HCT116 (cell line): ENCODE measurements around the gene OSBP2. TPM values are rescaled to one million over a fixed set of nuclear protein-coding genes. Genes with fewer than 3 reads are reported as not detected.

ENCODE experiments used
- ATAC-seq: fragments of 200-7000 bp; cut with Tn5 transposase; 2 replicates; pipeline ENCODE4 v1.9.1; 2020; ENCODE audit warnings: mild to moderate bottlenecking, moderate library complexity
- BruUV-seq: library from RNA; stranded (reverse); fragments of 400-500 nt; replicated peaks from 2 replicates; lab custom pipeline; 2021; lab: Mats Ljungman, UMichigan
- CTCF ChIA-PET: fragments of 300-600 bp; sonication (Branson Sonifier 250); formaldehyde crosslinking; loops from one replicate; lab custom pipeline; 2021; ENCODE audit warnings: antibody characterized with exemption; lab: Charles Lee
- POLR2A ChIA-PET: fragments of 300-600, 350-600 bp; sonication (Branson Sonifier 250); formaldehyde crosslinking; loops from one replicate; lab custom pipeline; 2021; ENCODE audit warnings: antibody characterized with exemption; lab: Charles Lee
- RAD21 ChIA-PET, 2 experiments: fragments of 300-600 bp; sonication (Branson Sonifier 250); formaldehyde crosslinking; loops; one replicate each; lab custom pipeline; 2023; ENCODE audit warnings: low total read pairs in 2 of 2; ENCODE audit not compliant: uncharacterized antibody in 2 of 2, unreplicated experiment in 2 of 2, low non-redundant PET in 1 of 2; lab: Charles Lee
- DNase-seq: peaks from one replicate; pipeline ENCODE4 v3.0.0-alpha.2; 2010; ENCODE audit warnings: low read depth, low spot score
- H2AFZ ChIP-seq: fragments of 200-600 bp; shearing (Covaris generic), sonication (generic); 2 replicates; pipeline ENCODE4 v1.6.1; 2017; ENCODE audit warnings: low read depth, mixed run types, mixed read lengths, antibody characterized with exemption, low read length; ENCODE audit not compliant: poor library complexity, severe bottlenecking
- H3K27ac ChIP-seq: 2 replicates; pipeline ENCODE4 v1.5.1; 2012; ENCODE audit warnings: low read depth, low read length
- H3K27me3 ChIP-seq: fragments of 200-600 bp; sonication (generic); 2 replicates; pipeline ENCODE4 v1.6.1; 2016; ENCODE audit warnings: mixed run types, low read length, mixed read lengths; ENCODE audit not compliant: insufficient read depth
- H3K36me3 ChIP-seq, 2 experiments: fragments of 200-500 bp in 1 of 2; fragments of 200-600 bp in 1 of 2; sonication (Bioruptor generic) in 1 of 2; sonication (generic) in 1 of 2; 2 replicates each; pipeline versions ENCODE4 v1.5.1 to v1.6.1; 2014 to 2016; ENCODE audit warnings: low read length in 2 of 2, inconsistent platforms in 1 of 2, mixed read lengths in 1 of 2, mixed run types in 1 of 2; ENCODE audit not compliant: insufficient read depth in 2 of 2, control insufficient read depth in 1 of 2
- H3K4me1 ChIP-seq, 2 experiments: fragments of 200-600 bp in 1 of 2; sonication (generic) in 1 of 2; 2 replicates each; pipeline versions ENCODE4 v1.5.1 to v1.6.1; 2012 to 2017; ENCODE audit warnings: low read length in 2 of 2, inconsistent platforms in 1 of 2, mild to moderate bottlenecking in 1 of 2, mixed read lengths in 1 of 2, mixed run types in 1 of 2, moderate library complexity in 1 of 2; ENCODE audit not compliant: insufficient read depth in 2 of 2, control insufficient read depth in 1 of 2
- H3K4me2 ChIP-seq: fragments of 200-600 bp; sonication (generic); 2 replicates; pipeline ENCODE4 v1.6.1; 2017; ENCODE audit warnings: mixed run types, low read length, mixed read lengths
- H3K4me3 ChIP-seq, 2 experiments: fragments of 200-600 bp in 1 of 2; sonication (generic) in 1 of 2; replicated peaks in 1 of 2; 2 replicates each; pipeline ENCODE4 v1.5.1; 2011 to 2016; ENCODE audit warnings: low read length in 2 of 2, control low read depth in 1 of 2, low read depth in 1 of 2, mild to moderate bottlenecking in 1 of 2, mixed read lengths in 1 of 2, mixed run types in 1 of 2
- H3K79me2 ChIP-seq: fragments of 200-600 bp; sonication (generic); 2 replicates; pipeline ENCODE4 v1.6.1; 2017; ENCODE audit warnings: mild to moderate bottlenecking, mixed run types, low read length, moderate library complexity, mixed read lengths; ENCODE audit not compliant: insufficient read depth
- H3K9ac ChIP-seq: fragments of 200-600 bp; sonication (generic); 2 replicates; pipeline ENCODE4 v1.6.1; 2016; ENCODE audit warnings: low read length, mixed read lengths
- H3K9me2 ChIP-seq: fragments of 200-600 bp; sonication (generic), shearing (Covaris generic); 2 replicates; pipeline ENCODE4 v1.6.1; 2017; ENCODE audit warnings: mixed run types, mild to moderate bottlenecking, moderate library complexity; ENCODE audit not compliant: insufficient read depth
- H3K9me3 ChIP-seq, 2 experiments: fragments of 200-500 bp in 1 of 2; fragments of 200-600 bp in 1 of 2; sonication (Bioruptor generic) in 1 of 2; sonication (generic) in 1 of 2; 2 replicates each; pipeline ENCODE4 v1.6.1; 2014 to 2017; ENCODE audit warnings: low read length in 2 of 2, mixed read lengths in 2 of 2, inconsistent platforms in 1 of 2, low read depth in 1 of 2, mild to moderate bottlenecking in 1 of 2, mixed run types in 1 of 2, moderate library complexity in 1 of 2; ENCODE audit not compliant: control insufficient read depth in 1 of 2, insufficient read depth in 1 of 2
- H4K20me1 ChIP-seq: fragments of 200-600 bp; sonication (generic), shearing (Covaris generic); 2 replicates; pipeline ENCODE4 v1.6.1; 2017; ENCODE audit warnings: mixed run types, mild to moderate bottlenecking, moderate library complexity; ENCODE audit not compliant: insufficient read depth
- CEBPB ChIP-seq: IDR thresholded peaks from 2 replicates; pipeline ENCODE4 v1.6.1; 2012; ENCODE audit warnings: low read depth
- EGR1 ChIP-seq: IDR thresholded peaks from 2 replicates; pipeline ENCODE4 v1.6.1; 2012; ENCODE audit warnings: low read depth
- ELF1 ChIP-seq: IDR thresholded peaks from 2 replicates; pipeline ENCODE4 v1.6.1; 2012; ENCODE audit warnings: low read depth, borderline replicate concordance
- EZH2 ChIP-seq: fragments of 200-600 bp; sonication (generic); IDR thresholded peaks from 2 replicates; pipeline ENCODE4 v1.6.1; 2017; ENCODE audit warnings: antibody characterized with exemption, mixed run types
- FOSL1 ChIP-seq: IDR thresholded peaks from 2 replicates; pipeline ENCODE4 v1.6.1; 2012; ENCODE audit warnings: low read depth
- JUND ChIP-seq: IDR thresholded peaks from 2 replicates; pipeline ENCODE4 v1.6.1; 2012
- POLR2AphosphoS5 ChIP-seq: IDR thresholded peaks from 2 replicates; pipeline ENCODE4 v1.6.1; 2011; ENCODE audit warnings: mild to moderate bottlenecking, low read depth, low read length, moderate library complexity
- SP1 ChIP-seq: IDR thresholded peaks from 2 replicates; pipeline ENCODE4 v1.6.1; 2012; ENCODE audit warnings: low read depth
- TCF7L2 ChIP-seq: IDR thresholded peaks from 2 replicates; pipeline ENCODE4 v1.7.0; 2011; ENCODE audit warnings: borderline replicate concordance, inconsistent platforms; ENCODE audit not compliant: insufficient read depth, insufficient read length; ENCODE audit errors: extremely low read depth
- YY1 ChIP-seq: IDR thresholded peaks from 2 replicates; pipeline ENCODE4 v1.6.1; 2011; ENCODE audit warnings: low read length, low read depth, moderate library complexity, mild to moderate bottlenecking; ENCODE audit not compliant: insufficient replicate concordance; ENCODE audit errors: extremely low read depth
- intact Hi-C: fragments of 100-400 bp; cut with micrococcal nuclease; formaldehyde crosslinking; loops from 2 replicates; pipeline ENCODE4 v1.10.0; 2022
- total RNA-seq: library from RNA; stranded (reverse); gene quantifications from one replicate; pipeline ENCODE4 v1.2.1, GENCODE V29; 2021; ENCODE audit not compliant: unreplicated experiment
- TF ChIP-seq, protein P1 (sequence below): IDR thresholded peaks from 2 replicates; pipeline ENCODE4 v1.6.1; 2012; ENCODE audit warnings: low read depth
- TF ChIP-seq, protein P2 (sequence below), 3 experiments: fragments of 200-600 bp in 1 of 3; sonication (generic) in 1 of 3; IDR thresholded peaks in 2 of 3; conservative IDR thresholded peaks in 1 of 3; 2 replicates each; pipeline ENCODE4 v1.5.1; 2012 to 2017; ENCODE audit warnings: low read depth in 2 of 3, low read length in 2 of 3, antibody characterized with exemption in 1 of 3, borderline replicate concordance in 1 of 3, control low read depth in 1 of 3, mild to moderate bottlenecking in 1 of 3, mixed read lengths in 1 of 3, mixed run types in 1 of 3, moderate library complexity in 1 of 3; ENCODE audit not compliant: insufficient read depth in 1 of 3
- TF ChIP-seq, protein P3 (sequence below): IDR thresholded peaks from 2 replicates; pipeline ENCODE4 v1.6.1; 2011; ENCODE audit warnings: mild to moderate bottlenecking, low read length, moderate library complexity; ENCODE audit not compliant: insufficient replicate concordance; ENCODE audit errors: extremely low read depth
- TF ChIP-seq, protein P4 (sequence below): IDR thresholded peaks from 2 replicates; pipeline ENCODE4 v1.6.1; 2012

The OSBP2 gene
- total RNA-seq, 1 experiment from 2014 or later: 12.9 TPM

DNA sequence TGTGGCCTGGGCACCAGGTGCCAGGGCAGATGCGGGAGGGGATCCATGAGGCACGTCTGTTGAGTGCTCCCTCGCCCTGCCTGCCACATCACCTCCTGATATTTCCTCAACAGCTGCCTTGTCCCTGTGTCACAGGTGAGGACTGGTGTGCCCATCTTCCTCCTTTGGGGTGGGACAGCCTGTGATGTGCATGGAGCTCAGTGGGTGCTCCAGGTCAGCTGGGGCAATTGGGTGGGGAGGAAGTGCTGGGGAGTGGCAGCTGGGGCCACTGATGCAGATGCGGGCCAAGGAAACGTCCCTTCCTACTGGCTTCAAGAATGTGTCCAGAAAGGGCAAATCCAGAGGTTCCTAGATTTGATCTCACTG, 190.3 kb downstream of the OSBP2 start:
- intact Hi-C loops: no loop called here
- no peaks in the 10 kb centered on the region for H3K79me2 ChIP-seq
- no TSS peak for BruUV-seq
- no peak overlapping the region for H3K4me2 ChIP-seq
- DNase-seq (no peak), ATAC-seq (no peak)
- H3K9me2 ChIP-seq: no peaks in the 10 kb centered on the region
- ChIA-PET CTCF (no interaction called here), RAD21 (no interaction called here), POLR2A (no interaction called here)
- no peaks in the 10 kb centered on the region for H3K36me3 ChIP-seq
- no peak overlapping the region for H3K9ac ChIP-seq
- no peak for TF ChIP-seq POLR2AphosphoS5
- no peak for TF ChIP-seq TCF7L2
- TF ChIP-seq, protein P1, sequence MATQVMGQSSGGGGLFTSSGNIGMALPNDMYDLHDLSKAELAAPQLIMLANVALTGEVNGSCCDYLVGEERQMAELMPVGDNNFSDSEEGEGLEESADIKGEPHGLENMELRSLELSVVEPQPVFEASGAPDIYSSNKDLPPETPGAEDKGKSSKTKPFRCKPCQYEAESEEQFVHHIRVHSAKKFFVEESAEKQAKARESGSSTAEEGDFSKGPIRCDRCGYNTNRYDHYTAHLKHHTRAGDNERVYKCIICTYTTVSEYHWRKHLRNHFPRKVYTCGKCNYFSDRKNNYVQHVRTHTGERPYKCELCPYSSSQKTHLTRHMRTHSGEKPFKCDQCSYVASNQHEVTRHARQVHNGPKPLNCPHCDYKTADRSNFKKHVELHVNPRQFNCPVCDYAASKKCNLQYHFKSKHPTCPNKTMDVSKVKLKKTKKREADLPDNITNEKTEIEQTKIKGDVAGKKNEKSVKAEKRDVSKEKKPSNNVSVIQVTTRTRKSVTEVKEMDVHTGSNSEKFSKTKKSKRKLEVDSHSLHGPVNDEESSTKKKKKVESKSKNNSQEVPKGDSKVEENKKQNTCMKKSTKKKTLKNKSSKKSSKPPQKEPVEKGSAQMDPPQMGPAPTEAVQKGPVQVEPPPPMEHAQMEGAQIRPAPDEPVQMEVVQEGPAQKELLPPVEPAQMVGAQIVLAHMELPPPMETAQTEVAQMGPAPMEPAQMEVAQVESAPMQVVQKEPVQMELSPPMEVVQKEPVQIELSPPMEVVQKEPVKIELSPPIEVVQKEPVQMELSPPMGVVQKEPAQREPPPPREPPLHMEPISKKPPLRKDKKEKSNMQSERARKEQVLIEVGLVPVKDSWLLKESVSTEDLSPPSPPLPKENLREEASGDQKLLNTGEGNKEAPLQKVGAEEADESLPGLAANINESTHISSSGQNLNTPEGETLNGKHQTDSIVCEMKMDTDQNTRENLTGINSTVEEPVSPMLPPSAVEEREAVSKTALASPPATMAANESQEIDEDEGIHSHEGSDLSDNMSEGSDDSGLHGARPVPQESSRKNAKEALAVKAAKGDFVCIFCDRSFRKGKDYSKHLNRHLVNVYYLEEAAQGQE: no peak
- no peak for TF ChIP-seq SP1
- TF ChIP-seq, protein P2, sequence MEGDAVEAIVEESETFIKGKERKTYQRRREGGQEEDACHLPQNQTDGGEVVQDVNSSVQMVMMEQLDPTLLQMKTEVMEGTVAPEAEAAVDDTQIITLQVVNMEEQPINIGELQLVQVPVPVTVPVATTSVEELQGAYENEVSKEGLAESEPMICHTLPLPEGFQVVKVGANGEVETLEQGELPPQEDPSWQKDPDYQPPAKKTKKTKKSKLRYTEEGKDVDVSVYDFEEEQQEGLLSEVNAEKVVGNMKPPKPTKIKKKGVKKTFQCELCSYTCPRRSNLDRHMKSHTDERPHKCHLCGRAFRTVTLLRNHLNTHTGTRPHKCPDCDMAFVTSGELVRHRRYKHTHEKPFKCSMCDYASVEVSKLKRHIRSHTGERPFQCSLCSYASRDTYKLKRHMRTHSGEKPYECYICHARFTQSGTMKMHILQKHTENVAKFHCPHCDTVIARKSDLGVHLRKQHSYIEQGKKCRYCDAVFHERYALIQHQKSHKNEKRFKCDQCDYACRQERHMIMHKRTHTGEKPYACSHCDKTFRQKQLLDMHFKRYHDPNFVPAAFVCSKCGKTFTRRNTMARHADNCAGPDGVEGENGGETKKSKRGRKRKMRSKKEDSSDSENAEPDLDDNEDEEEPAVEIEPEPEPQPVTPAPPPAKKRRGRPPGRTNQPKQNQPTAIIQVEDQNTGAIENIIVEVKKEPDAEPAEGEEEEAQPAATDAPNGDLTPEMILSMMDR (IDR thresholded peaks at IDR 0.05 in 2 of 3, conservative IDR thresholded peaks at IDR 0.05 in 1 of 3; ENCODE audit: borderline replicate concordance in 1 of 3, insufficient read depth in 1 of 3, low read depth in 2 of 3, low read length in 2 of 3): no peak
- no peak for TF ChIP-seq YY1
- TF ChIP-seq EZH2: no peak
- TF ChIP-seq JUND: no peak
- TF ChIP-seq, protein P3, sequence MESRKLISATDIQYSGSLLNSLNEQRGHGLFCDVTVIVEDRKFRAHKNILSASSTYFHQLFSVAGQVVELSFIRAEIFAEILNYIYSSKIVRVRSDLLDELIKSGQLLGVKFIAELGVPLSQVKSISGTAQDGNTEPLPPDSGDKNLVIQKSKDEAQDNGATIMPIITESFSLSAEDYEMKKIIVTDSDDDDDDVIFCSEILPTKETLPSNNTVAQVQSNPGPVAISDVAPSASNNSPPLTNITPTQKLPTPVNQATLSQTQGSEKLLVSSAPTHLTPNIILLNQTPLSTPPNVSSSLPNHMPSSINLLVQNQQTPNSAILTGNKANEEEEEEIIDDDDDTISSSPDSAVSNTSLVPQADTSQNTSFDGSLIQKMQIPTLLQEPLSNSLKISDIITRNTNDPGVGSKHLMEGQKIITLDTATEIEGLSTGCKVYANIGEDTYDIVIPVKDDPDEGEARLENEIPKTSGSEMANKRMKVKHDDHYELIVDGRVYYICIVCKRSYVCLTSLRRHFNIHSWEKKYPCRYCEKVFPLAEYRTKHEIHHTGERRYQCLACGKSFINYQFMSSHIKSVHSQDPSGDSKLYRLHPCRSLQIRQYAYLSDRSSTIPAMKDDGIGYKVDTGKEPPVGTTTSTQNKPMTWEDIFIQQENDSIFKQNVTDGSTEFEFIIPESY: no peak
- no peak for TF ChIP-seq FOSL1
- no peak for TF ChIP-seq CEBPB
- TF ChIP-seq EGR1: no peak
- no peak for TF ChIP-seq ELF1
- TF ChIP-seq, protein P4, sequence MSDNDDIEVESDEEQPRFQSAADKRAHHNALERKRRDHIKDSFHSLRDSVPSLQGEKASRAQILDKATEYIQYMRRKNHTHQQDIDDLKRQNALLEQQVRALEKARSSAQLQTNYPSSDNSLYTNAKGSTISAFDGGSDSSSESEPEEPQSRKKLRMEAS: no peak
- H3K27me3 ChIP-seq: no peaks in the 10 kb centered on the region
- H3K9me3 ChIP-seq: no peaks in the 10 kb centered on the region
- H3K4me1 ChIP-seq: peaks cover 9 to 16% of the 10 kb centered on the region in 2 experiments
- H3K27ac ChIP-seq: no peak overlapping the region
- H4K20me1 ChIP-seq: no peaks in the 10 kb centered on the region
- no peak overlapping the region for H2AFZ ChIP-seq
- no peak overlapping the region for H3K4me3 ChIP-seq
